Fibroblast of lung (primary cell): ENCODE measurements around the gene NXPH4. TPM values are rescaled to one million over a fixed set of nuclear protein-coding genes. Genes with fewer than 3 reads are reported as not detected.

Experiments used
- DNase-seq, 2 donors: peaks; one replicate each; pipeline versions ENCODE4 v3.0.0 to v3.0.0-alpha.2; 2010; ENCODE audit warnings: low read depth in 2 of 2
- H2AFZ ChIP-seq: 2 replicates; pipeline ENCODE4 v1.5.1; 2012; ENCODE audit warnings: low read length, control low read depth, inconsistent platforms
- H3K27ac ChIP-seq: 2 replicates; pipeline ENCODE4 v1.5.1; 2011; ENCODE audit warnings: low read length, control low read depth; ENCODE audit not compliant: insufficient read depth
- H3K27me3 ChIP-seq: 2 replicates; pipeline ENCODE4 v1.5.1; 2011; ENCODE audit warnings: mild to moderate bottlenecking, low read length; ENCODE audit not compliant: control insufficient read depth, insufficient read depth
- H3K36me3 ChIP-seq: 2 replicates; pipeline ENCODE4 v1.5.1; 2011; ENCODE audit warnings: low read length; ENCODE audit not compliant: control insufficient read depth, insufficient read depth
- H3K4me1 ChIP-seq: 2 replicates; pipeline ENCODE4 v1.5.1; 2011; ENCODE audit warnings: low read length; ENCODE audit not compliant: control insufficient read depth, insufficient read depth; ENCODE audit errors: extremely low read depth
- H3K4me2 ChIP-seq: 2 replicates; pipeline ENCODE4 v1.5.1; 2011; ENCODE audit warnings: low read length, control low read depth; ENCODE audit not compliant: insufficient read depth; ENCODE audit errors: extremely low read depth
- H3K4me3 ChIP-seq, 4 experiments: fragments of 200-600 bp in 1 of 4; sonication (generic) in 1 of 4; replicated peaks in 1 of 4; 2 replicates each; pipeline ENCODE4 v1.5.1; 2011 to 2016; ENCODE audit warnings: low read length in 4 of 4, low read depth in 3 of 4, mild to moderate bottlenecking in 3 of 4, control low read depth in 2 of 4, inconsistent platforms in 1 of 4, mixed read lengths in 1 of 4; ENCODE audit not compliant: insufficient read depth in 1 of 4; ENCODE audit errors: control extremely low read depth in 1 of 4
- H3K79me2 ChIP-seq: 2 replicates; pipeline ENCODE4 v1.5.1; 2012; ENCODE audit warnings: mild to moderate bottlenecking, low read length, inconsistent platforms; ENCODE audit not compliant: control insufficient read depth, insufficient read depth
- H3K9ac ChIP-seq: 2 replicates; pipeline ENCODE4 v1.5.1; 2011; ENCODE audit warnings: mild to moderate bottlenecking, low read length, control low read depth; ENCODE audit not compliant: insufficient read depth
- H3K9me3 ChIP-seq: 2 replicates; pipeline ENCODE4 v1.5.1; 2012; ENCODE audit warnings: low read depth, low read length; ENCODE audit not compliant: control insufficient read depth, insufficient read depth
- H4K20me1 ChIP-seq: 2 replicates; pipeline ENCODE4 v1.5.1; 2011; ENCODE audit warnings: low read length; ENCODE audit not compliant: control insufficient read depth, insufficient read depth; ENCODE audit errors: extremely low read depth
- CTCF ChIP-seq, 2 donors: IDR thresholded peaks in 1 of 2; conservative IDR thresholded peaks in 1 of 2; 1 replicate in 1 of 2; 2 replicates in 1 of 2; pipeline ENCODE4 v1.5.1; 2011 to 2012; ENCODE audit warnings: low read length in 2 of 2, control low read depth in 1 of 2, inconsistent platforms in 1 of 2, low read depth in 1 of 2, mild to moderate bottlenecking in 1 of 2
- EZH2 ChIP-seq: IDR thresholded peaks from 2 replicates; pipeline ENCODE4 v1.5.1; 2012; ENCODE audit warnings: low read length, control low read depth, mild to moderate bottlenecking; ENCODE audit errors: missing control alignments
- polyA minus RNA-seq: library from RNA; depleted of rRNA, polyadenylated mRNA; stranded (reverse); fragments of >200 nt; gene quantifications from 2 replicates; pipeline ENCODE4 v1.2.3, GENCODE V29; 2011; ENCODE audit warnings: low replicate concordance
- polyA plus RNA-seq, 2 donors: library from polyadenylated mRNA; depleted of rRNA in 1 of 2; stranded (reverse) in 1 of 2; unstranded in 1 of 2; fragments of >200 nt; gene quantifications; 2 replicates each; pipeline ENCODE4 v1.2.1, GENCODE V29; 2011 to 2012; ENCODE audit warnings: missing spikeins in 1 of 2
- total RNA-seq: library from RNA; depleted of rRNA; stranded (reverse); fragments of >200 nt; gene quantifications from 2 replicates; pipeline ENCODE4 v1.2.1, GENCODE V29; 2014

NXPH4 gene
- total RNA-seq (0.50 and 1.0 TPM in 2 replicates), polyA plus RNA-seq (0.30 and 1.9 TPM in 2 replicates), polyA minus RNA-seq (1.0 and 12.0 TPM in 2 replicates)
- 1.6 and 10.2 TPM in 2 replicates for polyA plus RNA-seq (2012)

- peak within 1 kb of the TSS; percentile 37 for H3K9ac ChIP-seq
- H2AFZ ChIP-seq, result no peak within 1 kb of the TSS
- H3K27ac ChIP-seq, result no peak within 1 kb of the TSS
- peaks cover 9% of the 10 kb centered on the region for H3K4me1 ChIP-seq
- peaks cover 17% of the 10 kb centered on the region for H3K36me3 ChIP-seq
- H3K79me2 ChIP-seq, result no peaks in the 10 kb centered on the region
- TF ChIP-seq EZH2 (peak; percentile 69), CTCF (conservative IDR thresholded peaks at IDR 0.05 in 1 of 2, IDR thresholded peaks at IDR 0.05 in 1 of 2; ENCODE audit: low read depth in 1 of 2, low read length in 2 of 2) (no peak)
- no peaks in the 10 kb centered on the region for H3K9me3 ChIP-seq
- peak within 1 kb of the TSS; percentile 72 for H3K4me2 ChIP-seq
- DNase-seq, result no peak
- peak within 1 kb of the TSS; percentile 14 to 57 (median 27) for H3K4me3 ChIP-seq
- H3K27me3 ChIP-seq, result peaks cover 43% of the 10 kb centered on the region
- H4K20me1 ChIP-seq, result no peaks in the 10 kb centered on the region
These were observed at the start of gene NXPH4 for GRCh38 chr12:57216014-57216911. Gene NXPH4 (plus strand): TSS chr12:57216794. CDS start chr12:57216970, 176 bp downstream.

GRCh38 chr12:57166971-57167371, 49.6 kb upstream of the NXPH4 start:
- TF ChIP-seq EZH2, result no peak
- no peak for TF ChIP-seq CTCF (conservative IDR thresholded peaks at IDR 0.05 in 1 of 2, IDR thresholded peaks at IDR 0.05 in 1 of 2; ENCODE audit: low read depth in 1 of 2, low read length in 2 of 2)
- H3K27ac ChIP-seq, result no peak overlapping the region
- H4K20me1 ChIP-seq, result no peaks in the 10 kb centered on the region
- peak; percentile 59 to 87 for DNase-seq
- peaks cover 62% of the 10 kb centered on the region for H3K36me3 ChIP-seq
- no peak overlapping the region for H3K4me2 ChIP-seq
- H3K4me1 ChIP-seq, result peaks cover 15% of the 10 kb centered on the region
- no peak overlapping the region for H3K4me3 ChIP-seq
- H2AFZ ChIP-seq, result no peak overlapping the region
- H3K9me3 ChIP-seq, result no peaks in the 10 kb centered on the region
- H3K9ac ChIP-seq, result no peak overlapping the region
- no peaks in the 10 kb centered on the region for H3K27me3 ChIP-seq
- H3K79me2 ChIP-seq, result no peaks in the 10 kb centered on the region

GRCh38 chr12:57168058-57168457, 48.5 kb upstream of the NXPH4 start:
- Histone ChIP-seq H4K20me1 (no peaks in the 10 kb centered on the region), H3K9me3 (no peaks in the 10 kb centered on the region), H3K79me2 (no peaks in the 10 kb centered on the region), H3K27ac (no peak overlapping the region), H3K9ac (no peak overlapping the region), H2AFZ (no peak overlapping the region), H3K4me1 (peaks cover 15% of the 10 kb centered on the region), H3K36me3 (peaks cover 57% of the 10 kb centered on the region), H3K27me3 (no peaks in the 10 kb centered on the region), H3K4me3 (no peak overlapping the region), H3K4me2 (no peak overlapping the region)
- DNase-seq, result no peak
- no peak for TF ChIP-seq CTCF (conservative IDR thresholded peaks at IDR 0.05 in 1 of 2, IDR thresholded peaks at IDR 0.05 in 1 of 2; ENCODE audit: low read depth in 1 of 2, low read length in 2 of 2)
- TF ChIP-seq EZH2, result no peak
